ENCODE results near the gene ERP44.

GRCh38 chr9:100071271-100071670 lies 27.5 kb downstream of the ERP44 start:
- no peak for TF ChIP-seq POLR2AphosphoS5 (IDR thresholded peaks at IDR 0.05)
- TF ChIP-seq, protein P1, sequence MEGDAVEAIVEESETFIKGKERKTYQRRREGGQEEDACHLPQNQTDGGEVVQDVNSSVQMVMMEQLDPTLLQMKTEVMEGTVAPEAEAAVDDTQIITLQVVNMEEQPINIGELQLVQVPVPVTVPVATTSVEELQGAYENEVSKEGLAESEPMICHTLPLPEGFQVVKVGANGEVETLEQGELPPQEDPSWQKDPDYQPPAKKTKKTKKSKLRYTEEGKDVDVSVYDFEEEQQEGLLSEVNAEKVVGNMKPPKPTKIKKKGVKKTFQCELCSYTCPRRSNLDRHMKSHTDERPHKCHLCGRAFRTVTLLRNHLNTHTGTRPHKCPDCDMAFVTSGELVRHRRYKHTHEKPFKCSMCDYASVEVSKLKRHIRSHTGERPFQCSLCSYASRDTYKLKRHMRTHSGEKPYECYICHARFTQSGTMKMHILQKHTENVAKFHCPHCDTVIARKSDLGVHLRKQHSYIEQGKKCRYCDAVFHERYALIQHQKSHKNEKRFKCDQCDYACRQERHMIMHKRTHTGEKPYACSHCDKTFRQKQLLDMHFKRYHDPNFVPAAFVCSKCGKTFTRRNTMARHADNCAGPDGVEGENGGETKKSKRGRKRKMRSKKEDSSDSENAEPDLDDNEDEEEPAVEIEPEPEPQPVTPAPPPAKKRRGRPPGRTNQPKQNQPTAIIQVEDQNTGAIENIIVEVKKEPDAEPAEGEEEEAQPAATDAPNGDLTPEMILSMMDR (IDR thresholded peaks at IDR 0.05): no peak
- TF ChIP-seq EP300 (IDR thresholded peaks at IDR 0.05): no peak
- no peak for TF ChIP-seq POLR2A (IDR thresholded peaks at IDR 0.05)
